ENCODE results near the gene SLC35B3. TPM values are rescaled to one million over a fixed set of nuclear protein-coding genes. Genes with fewer than 3 reads are reported as not detected.

Gene SLC35B3
- total RNA-seq (2022; extraction: Qiagen RNA extraction), result 6.8 to 8.2 TPM (median 7.7 TPM) in 5 replicates

GRCh38 chr6:8435093-8435844, at the start of gene SLC35B3:
Gene SLC35B3 (minus strand): TSS chr6:8435545.

Data from A549 treated with CORT108297 at 1 μM for 4 hours (cell line).